PFSK-1 (cell line): Measurements from ENCODE around the gene STT3A.

ENCODE experiments used
- FOXP2 ChIP-seq: optimal IDR thresholded peaks from 2 replicates; pipeline ENCODE3; 2011; ENCODE audit warnings: borderline replicate concordance, control low read depth, inconsistent platforms; ENCODE audit not compliant: insufficient read depth; ENCODE audit errors: extremely low read length, extremely low read depth
- POLR2AphosphoS5 ChIP-seq: IDR thresholded peaks from 2 replicates; pipeline ENCODE4 v1.6.1; 2012; ENCODE audit warnings: low read depth, mild to moderate bottlenecking, control low read depth, low read length, moderate library complexity
- SIN3A ChIP-seq: IDR thresholded peaks from 2 replicates; pipeline ENCODE4 v1.6.1; 2012; ENCODE audit warnings: mild to moderate bottlenecking, low read length, moderate library complexity, borderline replicate concordance; ENCODE audit not compliant: insufficient read depth
- TAF1 ChIP-seq: IDR thresholded peaks from 2 replicates; pipeline ENCODE4 v1.6.1; 2012; ENCODE audit warnings: low read length, control low read depth, borderline replicate concordance; ENCODE audit not compliant: insufficient read depth
- TF ChIP-seq, protein P1 (sequence below), 2 experiments: IDR thresholded peaks; 2 replicates each; pipeline versions ENCODE4 v1.6.1 to v1.8.0; 2011 to 2012; ENCODE audit warnings: low read depth in 2 of 2, low read length in 2 of 2, control low read depth in 1 of 2, inconsistent platforms in 1 of 2, mild to moderate bottlenecking in 1 of 2, moderate library complexity in 1 of 2; ENCODE audit not compliant: insufficient read depth in 1 of 2

GRCh38 chr11:125618383-125618782, 25.7 kb downstream of the STT3A start:
- TF ChIP-seq, protein P1, sequence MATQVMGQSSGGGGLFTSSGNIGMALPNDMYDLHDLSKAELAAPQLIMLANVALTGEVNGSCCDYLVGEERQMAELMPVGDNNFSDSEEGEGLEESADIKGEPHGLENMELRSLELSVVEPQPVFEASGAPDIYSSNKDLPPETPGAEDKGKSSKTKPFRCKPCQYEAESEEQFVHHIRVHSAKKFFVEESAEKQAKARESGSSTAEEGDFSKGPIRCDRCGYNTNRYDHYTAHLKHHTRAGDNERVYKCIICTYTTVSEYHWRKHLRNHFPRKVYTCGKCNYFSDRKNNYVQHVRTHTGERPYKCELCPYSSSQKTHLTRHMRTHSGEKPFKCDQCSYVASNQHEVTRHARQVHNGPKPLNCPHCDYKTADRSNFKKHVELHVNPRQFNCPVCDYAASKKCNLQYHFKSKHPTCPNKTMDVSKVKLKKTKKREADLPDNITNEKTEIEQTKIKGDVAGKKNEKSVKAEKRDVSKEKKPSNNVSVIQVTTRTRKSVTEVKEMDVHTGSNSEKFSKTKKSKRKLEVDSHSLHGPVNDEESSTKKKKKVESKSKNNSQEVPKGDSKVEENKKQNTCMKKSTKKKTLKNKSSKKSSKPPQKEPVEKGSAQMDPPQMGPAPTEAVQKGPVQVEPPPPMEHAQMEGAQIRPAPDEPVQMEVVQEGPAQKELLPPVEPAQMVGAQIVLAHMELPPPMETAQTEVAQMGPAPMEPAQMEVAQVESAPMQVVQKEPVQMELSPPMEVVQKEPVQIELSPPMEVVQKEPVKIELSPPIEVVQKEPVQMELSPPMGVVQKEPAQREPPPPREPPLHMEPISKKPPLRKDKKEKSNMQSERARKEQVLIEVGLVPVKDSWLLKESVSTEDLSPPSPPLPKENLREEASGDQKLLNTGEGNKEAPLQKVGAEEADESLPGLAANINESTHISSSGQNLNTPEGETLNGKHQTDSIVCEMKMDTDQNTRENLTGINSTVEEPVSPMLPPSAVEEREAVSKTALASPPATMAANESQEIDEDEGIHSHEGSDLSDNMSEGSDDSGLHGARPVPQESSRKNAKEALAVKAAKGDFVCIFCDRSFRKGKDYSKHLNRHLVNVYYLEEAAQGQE (IDR thresholded peaks at IDR 0.05; ENCODE audit: insufficient read depth in 1 of 2, low read depth in 2 of 2, low read length in 2 of 2), result no peak
- TF ChIP-seq POLR2AphosphoS5, result no peak
- no peak for TF ChIP-seq SIN3A
- no peak for TF ChIP-seq TAF1
- TF ChIP-seq FOXP2, result no peak
